NK-92 (cell line): ENCODE data around the gene HOXD8.

Source experiments
- DNase-seq: peaks from one replicate; lab custom pipeline; 2025; ENCODE audit not compliant: unreplicated experiment; lab: John Stamatoyannopoulos, UW

HOXD8 gene

DNA sequence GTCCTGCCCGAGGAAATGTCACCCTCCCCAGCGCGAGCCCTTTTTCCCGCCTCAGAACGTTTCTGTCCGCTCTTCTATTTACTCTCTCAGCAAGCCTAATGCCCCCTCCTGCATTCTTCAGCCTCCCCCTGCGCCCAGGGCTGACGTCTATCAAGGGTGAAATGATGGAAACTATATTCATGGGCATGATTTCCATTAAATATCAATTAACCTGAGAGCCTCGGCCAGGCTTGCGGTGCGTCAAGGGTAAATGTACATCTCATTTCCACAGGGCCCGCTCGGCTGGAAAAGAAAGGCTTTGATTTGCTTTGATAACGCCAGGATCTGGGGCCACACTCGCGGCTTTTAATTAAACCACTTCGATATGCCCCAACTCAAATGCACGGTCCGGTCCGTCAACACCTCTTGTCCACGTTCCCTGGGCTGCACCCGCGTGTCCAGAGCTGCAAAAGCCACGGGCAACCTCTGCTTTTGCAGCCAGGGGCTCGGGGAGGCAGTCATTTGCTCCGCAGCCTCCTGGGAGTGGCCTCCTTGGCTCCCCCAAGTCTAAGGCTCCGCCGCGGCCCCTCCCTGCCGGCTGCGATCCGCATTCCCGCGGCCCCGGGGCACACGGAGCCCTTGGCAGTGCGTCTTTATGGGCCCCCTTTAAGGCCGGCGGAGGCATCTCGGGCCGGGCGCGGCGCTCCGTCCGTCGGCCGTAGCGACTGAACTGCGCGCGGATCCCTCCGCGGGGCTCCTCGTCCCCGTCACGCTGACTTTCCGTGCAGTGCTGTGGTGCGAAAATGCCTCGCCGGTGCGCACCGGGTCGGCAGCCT is at the start of gene HOXD8:
TSS of gene HOXD8 (plus strand) at position 724 of the 815 bp plus-strand sequence. CDS start 662 bp downstream, outside the sequence.
- no peak for DNase-seq

DNA sequence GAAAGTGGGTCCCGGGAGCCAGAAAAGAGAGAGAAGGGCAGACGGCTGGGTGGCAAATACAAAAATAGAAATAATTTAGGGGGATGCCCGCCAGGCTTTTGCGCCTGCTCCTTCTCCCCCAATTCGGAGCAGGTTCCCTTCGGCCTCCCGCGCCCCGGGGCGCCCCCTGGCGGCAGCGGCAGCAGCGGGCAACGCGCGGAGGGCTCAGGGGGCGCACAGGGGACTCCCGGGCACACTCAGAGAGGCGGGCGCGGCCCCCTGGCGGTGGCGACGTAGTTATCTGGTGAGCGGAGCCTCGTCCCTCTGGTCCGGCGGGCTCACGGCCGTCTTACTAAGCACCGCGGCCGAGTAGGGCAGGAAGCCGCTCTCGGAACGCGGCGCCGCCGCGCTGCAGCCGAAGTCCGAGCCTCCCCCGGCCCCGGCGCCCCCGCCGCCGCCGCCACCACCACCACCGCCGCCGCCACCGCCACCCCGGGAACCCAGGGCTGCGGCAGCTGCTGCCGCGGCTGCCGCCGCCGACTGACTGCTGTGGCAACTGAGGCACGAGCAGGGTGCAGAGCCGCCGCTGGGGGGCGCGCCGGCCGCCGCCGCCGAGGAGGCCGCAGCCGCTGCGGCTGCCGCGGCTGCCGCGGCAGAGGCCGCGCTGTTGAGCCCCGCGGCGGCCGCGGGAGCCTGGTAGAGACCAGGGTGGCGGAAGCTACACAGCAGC is 49.5 kb upstream of the HOXD8 start:
- no peak for DNase-seq

DNA sequence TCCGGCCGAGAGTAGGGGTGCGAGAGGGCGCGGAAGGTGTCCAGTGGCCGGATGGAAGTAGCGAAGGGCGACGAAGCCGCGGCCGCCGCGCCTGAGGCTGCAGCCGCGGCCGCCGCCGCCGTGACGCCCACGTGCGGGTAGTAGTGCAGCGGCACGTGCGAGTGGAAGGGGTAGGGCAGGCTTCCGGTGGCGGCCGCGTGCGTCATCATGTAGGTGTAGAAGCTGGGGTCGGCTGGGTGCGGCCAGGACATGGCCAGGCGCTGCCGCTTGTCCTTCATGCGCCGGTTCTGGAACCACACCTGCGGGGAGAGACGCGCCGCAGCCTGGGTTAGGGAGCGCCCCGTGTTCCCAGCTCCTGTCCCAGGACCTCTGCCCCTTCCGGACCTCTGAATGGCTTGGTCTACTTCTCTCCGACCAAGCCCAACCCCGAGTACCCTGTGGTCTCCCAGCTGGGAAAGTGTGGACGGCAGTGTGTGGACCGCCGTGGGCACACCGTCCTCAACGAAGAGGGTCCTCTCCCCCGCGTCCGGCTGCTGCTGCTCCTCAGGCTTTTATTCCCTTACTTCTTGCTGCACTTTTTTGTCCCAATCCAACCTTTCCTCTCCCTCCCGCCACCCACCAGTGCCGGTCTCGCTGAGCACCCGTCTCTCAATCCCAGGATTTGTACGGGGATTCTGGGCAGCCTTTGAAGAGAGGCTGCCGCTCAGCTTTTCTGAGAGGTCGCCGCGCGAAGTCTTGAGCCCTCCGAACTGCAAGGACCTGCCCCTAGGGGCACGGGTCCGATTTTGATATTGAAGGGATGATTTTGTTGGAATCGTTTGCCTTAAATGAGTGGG is 48.7 kb upstream of the HOXD8 start:
- no peak for DNase-seq

DNA sequence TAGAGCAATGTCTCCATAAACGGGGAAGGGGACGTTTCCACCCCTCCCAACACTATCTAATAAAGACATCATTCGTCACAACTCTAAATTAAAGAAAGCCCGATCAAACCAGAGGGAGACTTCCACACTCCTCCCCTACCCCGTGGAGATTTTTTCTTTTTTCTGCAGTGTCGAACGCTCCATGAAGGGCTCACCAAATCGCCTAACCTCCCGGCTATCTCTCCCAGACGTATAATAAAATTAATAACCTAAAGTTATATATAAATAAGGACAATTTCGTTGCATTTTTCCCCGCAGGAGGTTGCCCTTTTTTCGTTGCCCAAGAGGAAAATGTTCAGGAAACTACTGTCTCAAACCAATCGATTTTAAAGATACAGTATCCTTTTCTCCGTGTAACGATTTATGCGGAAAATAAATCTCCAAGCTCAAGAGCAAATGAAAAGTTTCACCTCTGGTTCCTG is 48.1 kb upstream of the HOXD8 start:
- no peak for DNase-seq

DNA sequence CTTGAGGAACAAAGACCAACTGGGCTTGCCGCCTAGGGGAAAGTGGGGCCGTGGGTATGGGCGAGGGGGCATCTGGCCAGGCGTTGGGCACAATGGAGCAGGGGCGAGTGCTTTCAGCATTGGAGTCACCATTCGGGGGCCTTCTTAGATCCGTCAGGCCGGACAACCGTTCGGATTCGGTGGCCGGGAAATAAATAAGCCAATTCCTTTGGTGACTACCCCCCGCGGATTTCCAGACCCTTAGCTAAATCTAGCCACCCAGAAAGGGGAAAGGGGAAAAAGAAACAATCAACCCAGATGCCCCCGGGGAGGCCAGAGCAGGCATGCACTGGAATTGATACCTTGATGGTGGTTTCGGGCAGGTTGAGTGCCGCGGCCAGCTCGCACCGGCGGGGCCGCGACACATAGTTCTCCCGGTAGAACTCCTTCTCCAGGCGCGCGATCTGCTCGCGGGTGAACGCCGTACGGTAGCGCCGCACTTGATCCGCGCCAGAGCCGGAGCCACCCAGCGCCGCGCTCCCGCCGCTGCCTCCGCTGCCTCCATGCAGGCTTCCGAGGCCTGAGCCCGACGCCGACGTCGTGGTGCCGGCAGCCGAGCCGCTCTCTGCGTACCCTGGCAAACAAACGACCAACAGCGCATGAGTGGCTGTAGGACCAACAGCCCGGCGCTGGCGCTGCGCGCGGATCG is 47.5 kb upstream of the HOXD8 start:
- DNase-seq = no peak

DNA sequence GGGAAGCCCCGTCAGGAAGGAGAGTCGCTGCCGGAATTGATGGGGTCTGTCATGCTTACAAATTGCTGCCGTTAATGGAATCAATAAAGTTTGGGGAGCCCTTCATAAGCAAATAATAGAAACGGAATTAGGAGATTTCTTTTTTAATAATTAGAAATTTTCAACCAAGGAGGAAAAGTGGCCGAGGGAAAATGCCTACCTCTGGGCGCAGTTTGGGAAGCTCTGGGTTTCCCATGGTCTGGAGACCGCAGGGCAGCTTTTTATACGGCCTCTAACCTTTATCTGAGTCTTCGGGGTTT is 47.0 kb upstream of the HOXD8 start:
- DNase-seq = no peak

DNA sequence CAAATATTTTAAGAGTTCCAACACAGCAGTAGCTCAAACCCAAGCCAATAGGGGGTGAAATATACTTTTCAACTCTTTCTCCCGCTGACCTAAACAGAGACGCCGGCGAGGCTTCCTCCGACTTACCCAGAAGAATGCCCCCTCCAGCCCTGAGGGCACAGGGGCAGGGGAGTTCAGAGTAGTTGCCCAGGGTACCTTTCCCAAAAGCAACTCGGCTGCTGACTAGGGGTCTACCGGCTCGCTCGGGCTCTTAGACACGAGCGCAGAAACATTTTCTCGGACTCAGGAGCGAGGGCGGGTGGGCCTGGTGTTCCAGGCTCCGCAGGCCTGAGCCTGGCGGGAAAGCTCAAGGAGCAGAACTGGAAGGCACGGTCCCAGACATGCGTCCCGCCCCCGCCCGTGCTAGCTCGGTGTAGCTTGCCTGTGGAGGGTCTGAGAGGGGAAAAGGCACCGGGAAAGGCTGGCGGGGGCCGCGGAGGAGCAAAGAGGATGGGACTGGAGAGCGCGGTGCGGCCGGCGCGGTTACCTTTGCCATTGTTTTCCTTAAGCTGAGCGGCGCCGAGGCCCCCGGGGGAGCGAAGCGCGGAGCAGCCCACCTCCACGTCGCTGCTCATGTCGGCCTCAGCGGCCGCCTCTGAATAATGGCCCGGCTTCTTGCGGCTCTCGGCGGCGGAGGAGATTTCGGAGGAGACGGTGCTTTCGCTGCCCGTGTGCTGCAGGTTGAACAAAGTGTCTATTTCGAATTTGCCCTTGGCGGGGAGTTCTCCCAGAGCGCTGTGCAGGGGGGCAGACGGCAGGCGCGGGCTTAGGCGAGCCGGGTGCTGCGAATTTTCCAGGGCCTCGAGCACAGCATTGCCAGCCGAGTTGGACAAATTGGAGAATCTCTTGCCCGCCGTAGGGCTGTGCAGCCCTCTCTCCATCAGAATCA is 46.4 kb upstream of the HOXD8 start:
- DNase-seq = no peak

DNA sequence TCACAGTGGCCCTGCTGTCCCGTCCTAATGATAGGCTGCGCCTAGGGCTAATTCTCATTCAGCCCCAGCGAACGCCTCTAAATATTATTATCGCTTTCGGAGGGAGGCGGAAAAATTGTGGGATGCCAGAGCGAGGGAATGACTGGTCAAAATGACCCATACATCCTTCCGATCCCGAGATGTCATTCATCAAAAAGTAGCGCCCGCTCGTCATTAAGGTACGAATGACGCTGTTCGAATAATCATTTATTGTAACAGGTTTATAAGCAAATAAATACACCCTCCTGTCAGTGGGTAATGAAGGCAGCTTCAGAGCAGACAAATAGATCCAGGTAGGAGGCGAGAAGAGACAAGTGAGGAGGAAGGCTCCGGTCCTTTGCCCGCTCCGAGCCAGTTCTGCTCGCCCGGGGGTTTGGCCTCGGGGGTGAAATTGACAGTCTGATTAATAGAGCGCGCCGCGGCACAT is 45.7 kb upstream of the HOXD8 start, which contains the start of gene EVX2:
TSS of gene EVX2 (minus strand) at position 167 of the 466 bp plus-strand sequence. CDS start 186 bp downstream, outside the sequence.
- DNase-seq = no peak

DNA sequence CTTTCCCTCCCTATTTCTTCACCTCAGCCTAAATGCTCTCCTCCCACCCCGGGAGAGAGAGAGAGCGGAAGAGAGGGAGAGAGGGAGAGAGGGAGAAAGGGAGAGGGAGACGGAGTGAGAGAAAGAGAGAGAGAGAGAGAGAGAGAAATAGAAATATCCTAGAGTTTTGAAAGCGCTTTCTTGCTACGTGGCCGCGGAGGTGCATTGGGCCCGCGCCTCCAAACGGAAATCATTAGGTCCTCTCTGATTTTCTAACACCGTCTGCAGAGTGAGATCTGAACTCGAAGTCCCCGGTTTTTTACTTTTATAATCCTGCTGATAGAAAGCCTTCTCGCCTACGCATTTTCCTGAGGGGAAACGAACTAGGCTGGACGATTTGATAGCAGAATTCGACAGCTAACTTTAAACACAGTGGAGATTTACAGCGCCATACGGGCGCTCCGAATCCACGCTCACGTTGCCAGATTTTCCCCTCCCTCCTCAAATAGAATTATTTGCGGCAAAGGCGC is 44.8 kb upstream of the HOXD8 start:
- no peak for DNase-seq

DNA sequence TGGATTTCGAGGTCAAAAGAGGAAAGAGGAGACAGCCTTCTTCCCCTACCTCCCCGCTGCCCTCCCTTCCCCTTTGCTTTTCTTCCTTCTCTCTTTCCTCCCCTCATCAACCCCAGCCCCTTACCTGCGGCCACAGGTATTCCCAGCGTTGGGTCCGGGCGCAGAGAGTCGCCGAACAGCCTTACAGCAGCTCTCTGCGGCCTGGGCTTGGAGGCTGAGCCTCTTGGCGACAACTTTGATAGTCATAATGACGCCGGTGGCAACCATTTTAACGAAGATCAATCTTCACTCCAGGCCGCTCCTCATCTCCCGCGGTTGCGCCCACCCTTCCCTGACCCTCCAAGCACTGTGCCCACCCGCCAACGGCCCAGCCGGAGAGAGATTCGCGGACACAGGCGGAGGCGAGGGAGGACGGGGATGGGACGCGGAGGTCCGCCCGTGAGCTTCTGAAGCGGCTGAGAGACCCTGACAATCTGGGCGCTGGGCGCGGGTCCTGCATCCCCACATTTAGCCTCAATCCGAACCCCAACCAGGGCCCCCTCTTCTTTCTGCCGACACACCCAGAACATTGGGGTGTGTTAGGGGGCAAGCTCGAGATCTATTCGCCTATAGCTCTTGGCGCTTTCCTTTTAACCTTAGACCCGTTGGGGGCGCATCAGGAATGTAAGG is 44.3 kb upstream of the HOXD8 start:
- DNase-seq = no peak

DNA sequence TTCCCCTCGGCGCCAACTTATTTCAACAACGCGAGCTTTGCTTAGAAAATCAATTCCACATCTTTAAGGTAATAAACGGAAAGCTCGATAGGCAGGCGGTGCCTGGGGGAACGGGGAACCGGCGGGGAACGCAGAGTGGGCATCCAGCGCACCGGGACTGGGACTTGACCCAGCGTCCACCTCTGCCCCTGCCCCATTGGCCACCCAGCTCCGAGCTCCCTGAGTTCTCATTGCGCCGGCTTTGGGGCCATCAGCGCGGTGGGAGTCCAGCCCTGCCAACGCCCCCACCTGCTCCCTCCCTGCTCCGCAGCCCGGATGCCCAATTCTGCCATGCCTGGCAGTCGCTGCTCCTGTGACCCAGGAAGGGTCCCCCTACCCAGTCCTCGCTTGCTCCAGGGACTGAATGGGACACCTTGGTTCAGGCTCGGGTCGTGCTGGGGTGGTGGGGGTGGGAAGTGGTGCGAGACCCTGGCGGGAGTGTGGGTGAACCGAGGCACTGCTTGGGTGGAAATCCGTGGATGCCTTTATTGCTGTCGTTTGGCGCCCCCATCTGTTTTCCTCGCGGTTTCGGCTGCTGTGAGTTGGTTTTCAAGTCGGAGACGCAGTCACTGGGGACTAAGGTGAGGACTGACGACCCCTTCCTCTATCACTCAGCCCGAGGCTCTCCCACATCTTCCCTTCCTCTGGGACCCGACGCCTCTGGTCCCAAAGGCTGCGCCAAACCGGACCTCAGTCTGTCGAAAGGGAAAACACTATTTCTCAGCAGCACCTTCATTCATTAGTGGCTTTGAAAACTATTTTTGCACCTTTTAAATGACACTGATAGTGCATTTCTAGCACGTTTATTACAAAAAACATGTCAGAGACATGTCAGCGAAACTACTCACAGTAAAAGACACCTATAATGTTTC is 43.4 kb upstream of the HOXD8 start:
- DNase-seq = no peak

DNA sequence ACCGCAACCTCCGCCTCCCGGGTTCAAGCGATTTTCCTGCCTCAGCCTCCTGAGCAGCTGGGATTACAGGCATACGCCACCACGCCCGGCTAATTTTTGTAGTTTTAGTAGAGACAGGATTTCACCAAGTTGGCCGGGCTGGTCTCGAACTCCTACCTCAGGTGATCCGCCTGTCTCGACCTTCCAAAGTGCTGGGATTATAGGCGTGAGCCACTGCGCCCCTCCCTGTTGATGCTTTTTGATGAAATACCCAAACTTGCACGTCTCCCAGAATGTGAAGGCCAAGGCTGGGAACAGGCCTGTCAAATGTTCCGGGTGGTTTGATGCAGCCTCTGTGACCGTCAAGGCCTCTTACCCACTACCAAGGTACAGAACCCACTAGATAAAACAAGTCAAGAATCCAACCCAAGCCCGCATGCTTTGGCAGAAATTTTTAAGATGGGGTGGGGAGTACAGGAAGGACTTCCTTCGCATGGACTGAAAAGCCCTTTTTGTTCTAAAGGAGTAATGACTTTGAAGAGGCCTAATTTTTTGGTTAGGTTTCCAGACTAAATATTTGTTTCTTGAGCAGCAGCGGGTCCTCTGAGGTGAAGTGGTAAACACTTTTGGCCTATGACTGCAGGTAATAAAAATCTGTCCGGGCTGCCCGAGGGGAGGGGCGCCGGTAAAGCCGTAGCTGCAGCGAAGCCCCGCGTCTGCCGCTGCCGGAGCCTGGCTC is 42.0 kb upstream of the HOXD8 start:
- no peak for DNase-seq

DNA sequence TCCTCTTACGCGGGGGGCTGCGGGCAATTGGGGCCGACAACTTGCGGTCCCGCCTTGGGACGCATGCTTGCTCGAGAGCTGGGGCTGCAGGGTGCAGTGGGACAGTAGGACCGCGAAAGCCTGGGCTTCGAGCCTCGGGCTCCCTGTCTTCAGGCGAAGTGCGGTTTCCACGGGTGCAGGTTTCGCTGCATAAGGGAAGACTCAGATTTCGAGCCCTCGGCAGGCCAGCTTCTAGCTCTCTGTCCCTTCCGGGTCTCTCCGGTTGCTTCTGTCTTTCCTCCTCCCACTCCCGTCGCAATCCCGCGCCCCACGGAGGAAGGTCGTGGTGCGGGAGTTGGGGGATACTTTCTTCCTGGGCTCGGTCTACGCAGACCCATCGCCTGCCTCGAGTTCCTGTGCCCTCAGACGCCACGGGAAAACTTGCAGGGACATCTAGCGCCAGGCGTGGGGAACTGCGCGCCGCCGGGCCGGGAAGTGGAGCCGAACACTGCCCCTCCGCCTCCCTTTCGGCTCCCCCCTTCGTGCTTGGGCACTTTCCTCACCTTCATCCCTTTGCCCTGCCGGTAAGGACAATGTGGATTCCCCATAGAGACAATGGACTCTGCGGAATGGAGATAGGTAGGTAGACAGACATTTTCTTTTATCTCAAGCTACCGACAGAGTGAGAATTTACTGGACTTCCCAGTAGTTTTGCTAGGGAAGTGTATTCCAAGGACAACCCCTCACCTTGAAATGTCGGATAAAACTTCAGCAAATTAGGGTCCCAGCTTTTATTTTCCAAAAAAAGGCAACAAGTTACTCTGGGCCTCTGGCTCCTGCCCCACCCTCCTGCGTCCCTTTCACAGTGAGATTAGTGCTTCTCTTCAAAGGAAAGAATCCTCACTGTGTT is 41.2 kb upstream of the HOXD8 start:
- no peak for DNase-seq

DNA sequence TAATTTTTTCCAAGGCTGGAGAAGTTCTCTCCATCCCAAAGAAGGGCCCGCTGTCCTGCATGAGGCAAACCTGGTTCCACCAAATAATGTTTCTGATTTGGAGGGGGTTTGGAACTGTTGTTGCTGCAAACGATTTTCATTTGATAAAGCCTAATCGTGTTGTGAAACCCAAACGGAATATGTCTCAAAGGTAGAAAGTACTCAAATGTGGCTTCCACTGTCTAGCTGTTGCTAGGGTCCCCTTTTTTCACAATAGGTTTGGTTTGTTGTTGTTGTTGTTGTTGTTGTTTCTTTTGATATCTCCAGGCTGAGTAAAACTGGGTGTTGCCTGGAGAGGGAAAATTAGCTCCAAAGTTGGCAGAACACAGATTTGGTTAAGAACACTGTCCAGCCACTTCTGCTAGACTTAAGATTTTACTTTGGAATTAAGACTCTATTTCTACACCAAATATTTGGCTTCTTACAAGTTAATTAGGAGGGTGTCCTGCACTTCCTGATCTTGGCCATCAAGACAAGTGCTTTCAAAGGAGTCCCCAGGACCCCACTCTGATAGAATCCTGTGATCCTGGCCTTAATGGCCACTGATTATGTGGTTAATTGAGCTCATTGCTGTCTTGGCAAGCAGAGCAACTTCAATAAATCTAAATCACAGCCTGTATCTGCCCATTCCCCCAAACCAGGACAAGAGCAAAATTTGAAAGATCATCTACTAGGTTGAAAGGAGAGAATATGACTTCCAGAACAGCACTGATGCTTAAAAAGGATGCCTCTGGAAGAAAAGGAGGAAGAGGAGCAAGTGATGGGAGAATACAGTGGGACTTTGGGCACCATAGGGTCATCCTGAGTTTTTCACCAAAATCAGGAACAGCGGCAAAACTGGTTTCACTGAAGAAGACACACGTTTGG is 40.3 kb upstream of the HOXD8 start:
- DNase-seq = no peak

DNA sequence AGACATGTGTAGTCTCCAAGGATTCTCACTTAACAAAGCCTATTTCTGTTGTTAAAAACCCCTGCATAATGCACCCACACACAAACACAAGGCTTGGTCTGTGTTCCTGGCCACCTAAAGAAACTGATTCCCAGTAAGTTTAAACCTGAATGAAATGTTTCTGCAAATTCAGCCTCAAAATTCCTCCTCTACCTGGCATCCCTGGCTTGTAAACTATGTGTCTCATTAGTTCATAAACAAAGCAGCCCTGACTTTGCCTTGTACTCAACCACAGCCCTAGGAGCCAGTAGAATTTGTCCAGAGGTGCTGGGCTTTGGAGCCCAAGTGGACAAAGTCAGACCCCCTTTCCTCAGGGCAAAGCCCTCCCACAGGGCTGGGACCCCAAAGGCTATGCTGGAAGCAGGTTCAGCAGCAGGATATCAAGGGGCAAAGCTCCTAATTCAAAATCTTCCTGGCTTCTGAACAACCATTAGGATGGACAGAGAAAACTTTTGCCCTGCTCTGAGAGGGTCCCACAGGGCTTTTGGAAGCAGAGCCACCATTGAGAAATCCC is 39.6 kb upstream of the HOXD8 start:
- no peak for DNase-seq
